ENCODE data around the gene DOP1A.

Gene DOP1A

DNA sequence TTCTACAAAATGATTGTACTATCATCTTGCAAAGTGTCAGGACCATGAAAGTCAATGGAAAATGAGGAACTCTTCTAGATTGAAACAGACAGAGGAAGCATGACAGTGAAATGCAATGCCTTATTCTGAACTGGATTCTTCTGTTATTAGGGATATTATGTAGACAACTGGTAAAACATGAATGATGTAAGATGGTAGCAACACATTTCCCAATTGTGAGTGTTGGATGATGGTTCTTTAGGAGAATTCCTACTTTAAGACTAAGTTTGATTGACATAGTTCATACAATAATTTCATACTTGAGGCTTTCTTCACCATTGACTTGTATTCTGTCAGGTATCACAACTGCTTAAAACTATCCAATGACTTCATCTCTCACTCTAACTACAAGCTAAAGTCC lies 6.3 kb upstream of the DOP1A start:
- H3K4me3 ChIP-seq (ENCODE audit: low read depth, low read length): no peak overlapping the region
- DNase-seq (ENCODE audit: low read depth): no peak
- no peak for TF ChIP-seq CTCF (IDR thresholded peaks at IDR 0.05; ENCODE audit: control insufficient read depth, extremely low read depth, insufficient read depth)

DNA sequence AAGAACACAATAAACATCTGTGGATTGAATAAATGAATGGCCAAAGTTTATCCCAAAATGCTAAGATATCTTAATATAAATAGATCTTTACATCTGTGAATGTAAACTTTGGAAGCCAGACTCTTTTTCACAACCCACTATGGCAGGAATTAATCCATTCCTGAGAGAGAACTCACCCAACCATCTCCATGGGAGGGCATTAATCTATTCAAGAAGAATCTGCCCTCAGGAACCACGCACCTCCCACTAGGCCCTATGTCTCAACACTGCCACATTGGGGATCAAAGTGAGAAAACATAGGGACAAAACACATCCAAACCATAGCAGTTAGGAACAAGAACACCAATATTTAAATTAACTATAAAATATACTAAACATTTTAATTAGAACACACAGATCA lies 5.2 kb upstream of the DOP1A start:
- no peak for DNase-seq (ENCODE audit: low read depth)
- no peak for TF ChIP-seq CTCF (IDR thresholded peaks at IDR 0.05; ENCODE audit: control insufficient read depth, extremely low read depth, insufficient read depth)
- no peak overlapping the region for H3K4me3 ChIP-seq (ENCODE audit: low read depth, low read length)

GRCh38 chr6:83065511-83066192 lies 1.8 kb upstream of the DOP1A start, which contains the start of gene UBE3D:
Gene UBE3D (minus strand): TSS chr6:83065841. CDS start chr6:83065718, 123 bp downstream.
- H3K4me3 ChIP-seq (ENCODE audit: low read depth, low read length): peak within 1 kb of the TSS; percentile 86
- peak; percentile 97 for TF ChIP-seq CTCF (IDR thresholded peaks at IDR 0.05; ENCODE audit: control insufficient read depth, extremely low read depth, insufficient read depth)
- DNase-seq (ENCODE audit: low read depth): peak; percentile 35

GRCh38 chr6:83068616-83069015 lies 1.1 kb downstream of the DOP1A start:
- no peak for DNase-seq (ENCODE audit: low read depth)
- no peak for TF ChIP-seq CTCF (IDR thresholded peaks at IDR 0.05; ENCODE audit: control insufficient read depth, extremely low read depth, insufficient read depth)
- H3K4me3 ChIP-seq (ENCODE audit: low read depth, low read length): peak overlapping the region; percentile 77

DNA sequence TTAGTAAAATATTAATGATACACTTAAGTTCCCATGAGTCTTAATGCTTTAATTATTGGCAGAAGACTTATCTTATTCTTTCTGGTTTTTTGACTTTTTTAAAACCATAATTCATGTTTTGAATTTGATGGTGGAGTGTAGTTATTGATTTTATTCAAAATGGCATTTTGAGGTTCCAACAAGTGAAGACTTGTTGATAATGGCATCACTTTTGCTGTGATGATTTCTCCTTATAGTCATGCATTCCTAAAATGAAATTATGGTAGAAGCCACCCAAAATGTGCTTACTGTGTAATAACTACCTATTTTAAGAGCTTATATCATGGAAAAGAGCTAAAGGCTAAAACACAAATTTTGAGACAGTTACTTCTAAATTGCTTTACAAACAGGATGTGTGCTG lies 2.2 kb downstream of the DOP1A start:
- DNase-seq (ENCODE audit: low read depth): no peak
- no peak overlapping the region for H3K4me3 ChIP-seq (ENCODE audit: low read depth, low read length)
- TF ChIP-seq CTCF (IDR thresholded peaks at IDR 0.05; ENCODE audit: control insufficient read depth, extremely low read depth, insufficient read depth): no peak

GRCh38 chr6:83071023-83071422 lies 3.6 kb downstream of the DOP1A start:
- H3K4me3 ChIP-seq (ENCODE audit: low read depth, low read length): peak overlapping the region; percentile 19
- no peak for DNase-seq (ENCODE audit: low read depth)
- TF ChIP-seq CTCF (IDR thresholded peaks at IDR 0.05; ENCODE audit: control insufficient read depth, extremely low read depth, insufficient read depth): no peak

DNA sequence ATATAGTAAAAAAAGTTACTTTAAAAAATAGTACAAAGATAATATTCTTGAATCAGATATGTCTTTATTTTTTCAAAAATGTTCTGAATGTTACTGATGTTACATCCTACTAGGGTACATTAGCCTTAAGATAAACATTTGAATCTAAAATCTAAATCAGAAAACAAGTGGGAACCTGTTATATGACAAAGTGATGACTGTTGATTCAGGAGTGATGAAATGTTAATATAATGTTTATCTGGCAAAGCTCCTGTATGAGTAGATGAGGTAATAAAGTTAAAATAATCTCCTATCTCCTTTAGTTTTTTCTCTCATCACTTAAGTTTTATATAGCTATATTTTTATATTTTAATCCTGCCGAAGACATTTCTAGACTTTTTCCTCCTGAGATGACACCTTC lies 4.2 kb downstream of the DOP1A start:
- DNase-seq (ENCODE audit: low read depth): peak; percentile 71
- TF ChIP-seq CTCF (IDR thresholded peaks at IDR 0.05; ENCODE audit: control insufficient read depth, extremely low read depth, insufficient read depth): no peak
- H3K4me3 ChIP-seq (ENCODE audit: low read depth, low read length): peak overlapping the region; percentile 21

All from LNCaP clone FGC (cell line).